NCI-H774 (cell line): Measurements from ENCODE around the gene APOD.
A peak's percentile ranks its signal among the peaks of the same experiment; 100 is the strongest.
"Not testable (repeated sequence)": the region's sequence is repeated elsewhere in the genome, so short reads cannot be mapped to it uniquely, and the experiment has no call there.

Source experiments
- DNase-seq: peaks from one replicate; lab custom pipeline; 2025; lab: John Stamatoyannopoulos, UW

Gene APOD

GRCh38 chr3:195617784-195618659 lies 34.3 kb upstream of the APOD start:
- not testable (repeated sequence) for DNase-seq

GRCh38 chr3:195617134-195617533 lies 33.4 kb upstream of the APOD start:
- not testable (repeated sequence) for DNase-seq

DNA sequence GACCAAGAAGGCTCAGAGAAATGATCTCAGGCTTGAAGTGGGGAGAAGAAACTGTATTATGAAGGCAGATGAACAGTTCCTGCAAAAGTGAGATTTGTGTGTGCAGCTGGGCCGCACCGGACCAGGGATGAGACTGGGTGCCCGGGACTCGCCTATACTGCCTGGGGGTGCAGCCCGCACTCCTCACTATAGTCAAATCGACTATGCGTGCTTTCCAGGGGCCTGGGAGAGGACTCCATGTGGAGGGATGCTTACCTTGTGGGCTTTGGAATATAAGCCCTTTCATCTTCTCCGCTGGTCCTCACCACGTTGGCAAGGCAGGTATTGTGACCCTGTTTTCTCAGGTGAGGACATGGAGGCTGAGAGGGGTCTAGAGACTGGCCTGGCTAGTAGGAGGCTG lies 32.9 kb upstream of the APOD start:
- no peak for DNase-seq

GRCh38 chr3:195615952-195616537 lies 32.3 kb upstream of the APOD start:
- DNase-seq, result not testable (repeated sequence)

GRCh38 chr3:195614672-195615504 lies 31.1 kb upstream of the APOD start:
- DNase-seq, result peak; percentile 56

DNA sequence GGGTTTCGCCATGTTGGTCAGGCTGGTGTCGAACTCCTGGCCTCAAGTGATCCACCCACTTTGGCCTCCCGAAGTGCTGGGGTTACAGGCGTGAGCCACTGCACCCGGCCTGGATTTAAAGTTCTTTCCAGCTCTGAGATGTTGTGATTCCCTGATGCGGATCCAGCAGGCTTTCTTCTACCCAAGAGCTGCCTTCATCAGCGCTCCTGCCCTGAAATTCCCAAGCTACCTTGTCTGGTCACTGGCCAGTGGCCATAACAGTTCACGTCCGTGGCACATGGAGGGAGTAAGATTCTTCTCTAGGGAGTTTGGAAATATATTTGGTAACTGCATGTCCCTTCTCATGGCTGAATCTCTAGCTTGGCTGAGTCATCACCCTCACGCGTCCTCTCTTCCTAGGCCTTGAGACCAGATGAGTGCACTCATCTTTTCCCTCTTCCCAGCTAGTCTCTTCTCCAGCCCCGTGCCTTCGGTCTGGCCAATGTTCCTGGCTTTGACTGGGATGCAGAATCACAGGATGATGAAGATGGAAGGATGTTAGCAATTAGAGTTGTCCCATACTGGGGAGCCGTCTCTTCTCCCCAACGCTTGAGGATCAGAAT lies 29.8 kb upstream of the APOD start:
- no peak for DNase-seq

- DNase-seq, result no peak
Observed at GRCh38 chr3:195612075-195612800, 28.5 kb upstream of the APOD start.

GRCh38 chr3:195609229-195609628 lies 25.5 kb upstream of the APOD start:
- no peak for DNase-seq

- not testable (repeated sequence) for DNase-seq
Observed at GRCh38 chr3:195601785-195602184, 18.0 kb upstream of the APOD start.

GRCh38 chr3:195601382-195601781 lies 17.6 kb upstream of the APOD start:
- no peak for DNase-seq

- DNase-seq, result not testable (repeated sequence)
Observed at GRCh38 chr3:195599926-195600325, 16.2 kb upstream of the APOD start.

DNA sequence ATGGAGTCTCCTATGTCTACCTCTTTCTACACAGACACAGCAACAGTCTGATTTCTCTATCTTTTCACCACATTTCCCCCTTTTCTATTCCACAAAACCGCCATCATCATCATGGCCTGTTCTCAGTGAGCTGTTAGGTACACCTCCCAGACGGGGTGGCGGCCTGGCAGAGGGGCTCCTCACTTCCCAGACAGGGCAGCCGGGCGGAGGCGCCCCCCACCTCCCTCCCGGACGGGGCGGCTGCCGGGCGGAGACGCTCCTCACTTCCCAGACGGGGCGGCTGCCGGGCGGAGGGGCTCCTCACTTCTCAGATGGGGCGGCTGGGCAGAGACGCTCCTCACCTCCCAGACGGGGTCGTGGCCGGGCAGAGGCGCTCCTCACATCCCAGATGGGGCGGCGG lies 15.8 kb upstream of the APOD start:
- not testable (repeated sequence) for DNase-seq

DNA sequence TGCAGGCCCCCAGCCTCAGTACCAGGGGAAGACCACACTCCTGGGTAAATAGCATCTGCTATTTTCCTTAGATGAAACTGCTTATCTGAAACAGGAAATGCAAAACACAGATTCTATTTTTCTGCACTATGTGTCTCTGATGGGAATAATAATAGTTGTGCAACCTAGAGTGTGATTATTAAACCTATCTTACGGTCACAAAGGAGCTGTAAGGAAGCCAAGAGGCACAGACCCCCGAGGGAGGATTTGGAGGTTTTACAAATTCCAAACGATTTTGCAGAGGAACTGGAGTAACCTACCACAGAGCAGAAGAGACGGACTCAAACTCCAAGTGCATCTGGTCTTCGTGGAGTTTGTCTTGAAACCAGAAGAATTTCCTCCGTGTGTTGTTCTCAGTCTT lies 14.1 kb upstream of the APOD start:
- no peak for DNase-seq

- no peak for DNase-seq
Observed at GRCh38 chr3:195597229-195597628, 13.5 kb upstream of the APOD start.

DNA sequence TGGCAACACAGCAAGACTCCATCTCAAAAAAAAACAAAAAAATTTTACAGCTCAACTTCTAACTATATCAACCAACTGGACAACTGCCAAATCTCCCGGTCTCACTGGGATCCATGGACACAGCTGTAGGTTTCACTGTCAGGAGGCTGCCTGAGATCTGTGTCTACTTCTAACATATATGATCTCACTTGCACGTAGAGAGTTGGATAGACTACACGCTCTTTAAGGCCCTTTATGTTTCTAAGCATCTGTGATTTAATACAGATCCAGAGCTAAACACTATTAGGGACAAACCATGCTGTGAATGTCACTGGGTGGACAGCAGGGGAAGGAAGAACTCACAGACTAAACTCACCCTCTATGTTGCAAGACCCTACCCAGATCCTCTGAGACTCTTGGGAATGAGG lies 13.0 kb upstream of the APOD start:
- no peak for DNase-seq

- DNase-seq, result no peak
Observed at GRCh38 chr3:195595785-195596531, 12.2 kb upstream of the APOD start.

- no peak for DNase-seq
Observed at GRCh38 chr3:195591852-195592251, 8.1 kb upstream of the APOD start.

- no peak for DNase-seq
Observed at GRCh38 chr3:195591220-195591619, 7.5 kb upstream of the APOD start.

GRCh38 chr3:195590381-195590780 lies 6.6 kb upstream of the APOD start:
- not testable (repeated sequence) for DNase-seq

- DNase-seq, result not testable (repeated sequence)
Observed at GRCh38 chr3:195589796-195590195, 6.1 kb upstream of the APOD start.

GRCh38 chr3:195587824-195588223 lies 4.1 kb upstream of the APOD start:
- no peak for DNase-seq
